Loucy (cell line): ENCODE data around the gene SH2D4B.

ENCODE experiments used
- EZH2phosphoT487 ChIP-seq: fragments of 200-600 bp; IDR thresholded peaks from 2 replicates; pipeline ENCODE4 v1.6.1; 2018; ENCODE audit warnings: antibody characterized with exemption, mild to moderate bottlenecking, moderate library complexity, borderline replicate concordance
- TF ChIP-seq, protein P1 (sequence below): fragments of 200-600 bp; sonication (generic); conservative IDR thresholded peaks from 2 replicates; pipeline ENCODE4 v1.5.1; 2014; ENCODE audit warnings: mild to moderate bottlenecking, antibody characterized with exemption, low read length

GRCh38 chr10:80500572-80501380 is 36.9 kb upstream of the SH2D4B start:
- TF ChIP-seq, protein P1, sequence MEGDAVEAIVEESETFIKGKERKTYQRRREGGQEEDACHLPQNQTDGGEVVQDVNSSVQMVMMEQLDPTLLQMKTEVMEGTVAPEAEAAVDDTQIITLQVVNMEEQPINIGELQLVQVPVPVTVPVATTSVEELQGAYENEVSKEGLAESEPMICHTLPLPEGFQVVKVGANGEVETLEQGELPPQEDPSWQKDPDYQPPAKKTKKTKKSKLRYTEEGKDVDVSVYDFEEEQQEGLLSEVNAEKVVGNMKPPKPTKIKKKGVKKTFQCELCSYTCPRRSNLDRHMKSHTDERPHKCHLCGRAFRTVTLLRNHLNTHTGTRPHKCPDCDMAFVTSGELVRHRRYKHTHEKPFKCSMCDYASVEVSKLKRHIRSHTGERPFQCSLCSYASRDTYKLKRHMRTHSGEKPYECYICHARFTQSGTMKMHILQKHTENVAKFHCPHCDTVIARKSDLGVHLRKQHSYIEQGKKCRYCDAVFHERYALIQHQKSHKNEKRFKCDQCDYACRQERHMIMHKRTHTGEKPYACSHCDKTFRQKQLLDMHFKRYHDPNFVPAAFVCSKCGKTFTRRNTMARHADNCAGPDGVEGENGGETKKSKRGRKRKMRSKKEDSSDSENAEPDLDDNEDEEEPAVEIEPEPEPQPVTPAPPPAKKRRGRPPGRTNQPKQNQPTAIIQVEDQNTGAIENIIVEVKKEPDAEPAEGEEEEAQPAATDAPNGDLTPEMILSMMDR = no peak
- TF ChIP-seq EZH2phosphoT487 = no peak
